Spleen (tissue), 11 donors: ENCODE data around the gene WAPL. TPM values are rescaled to one million over a fixed set of nuclear protein-coding genes. Genes with fewer than 3 reads are reported as not detected.

Experiments
- DNase-seq: peaks from one replicate; pipeline ENCODE4 v3.0.0-alpha.2; 2020
- H3K27ac ChIP-seq, 8 donors: fragments of 200-600 bp; sonication (generic) in 7 of 8; 1 replicate in 4 of 8; 2 replicates in 4 of 8; pipeline versions ENCODE4 v1.5.0 to v1.8.0; 2016 to 2021; ENCODE audit warnings: inconsistent platforms in 4 of 8, mild to moderate bottlenecking in 4 of 8, moderate library complexity in 1 of 8
- H3K27me3 ChIP-seq, 7 donors: fragments of 200-600 bp; sonication (generic) in 6 of 7; replicated peaks in 1 of 7; 1 replicate in 4 of 7; 2 replicates in 3 of 7; pipeline versions ENCODE4 v1.5.0 to v1.8.0; 2016 to 2021; ENCODE audit warnings: inconsistent platforms in 3 of 7, mild to moderate bottlenecking in 1 of 7
- H3K36me3 ChIP-seq, 6 donors: fragments of 200-600 bp; sonication (generic) in 5 of 6; 1 replicate in 4 of 6; 2 replicates in 2 of 6; pipeline versions ENCODE4 v1.5.0 to v1.8.0; 2016 to 2021; ENCODE audit warnings: inconsistent platforms in 2 of 6
- H3K4me1 ChIP-seq, 6 donors: fragments of 200-600 bp; sonication (generic) in 5 of 6; 1 replicate in 3 of 6; 2 replicates in 3 of 6; pipeline versions ENCODE4 v1.5.0 to v1.8.0; 2016 to 2021; ENCODE audit warnings: inconsistent platforms in 3 of 6
- H3K4me3 ChIP-seq, 8 donors: fragments of 200-600 bp; sonication (generic) in 7 of 8; 1 replicate in 4 of 8; 2 replicates in 4 of 8; pipeline versions ENCODE4 v1.5.0 to v1.8.0; 2016 to 2021; ENCODE audit warnings: inconsistent platforms in 4 of 8, mild to moderate bottlenecking in 4 of 8, moderate library complexity in 2 of 8
- H3K9me3 ChIP-seq, 8 donors: fragments of 200-600 bp; sonication (generic) in 7 of 8; 1 replicate in 4 of 8; 2 replicates in 4 of 8; pipeline versions ENCODE4 v1.5.0 to v1.8.0; 2016 to 2021; ENCODE audit warnings: inconsistent platforms in 4 of 8
- POLR2A ChIP-seq, 3 donors: fragments of 450-650 bp; IDR thresholded peaks; one replicate each; pipeline ENCODE4 v1.5.1; 2017; ENCODE audit warnings: antibody characterized with exemption in 3 of 3, mild to moderate bottlenecking in 1 of 3
- POLR2AphosphoS5 ChIP-seq, 3 donors: sonication (generic); formaldehyde crosslinking; IDR thresholded peaks; one replicate each; pipeline ENCODE4 v1.5.1; 2017; ENCODE audit warnings: antibody characterized with exemption in 3 of 3
- WGBS, 5 donors: extraction: QIAGEN DNeasy Blood & Tissue Kit in 3 of 5; methylation state at CpG; one replicate each; pipeline versions ENCODE4 v1.1.5 to v1.1.7; 2013 to 2018; 5-methylcytosine and 5-hydroxymethylcytosine counted together
- intact Hi-C: fragments of 100-400 bp; cut with DNase I; formaldehyde crosslinking; loops from one replicate; pipeline ENCODE4 v1.15.0; 2023; ENCODE audit warnings: low total_unique reads
- polyA plus RNA-seq, 3 donors: library from polyadenylated mRNA; stranded (reverse); fragments of 200-250 nt; gene quantifications; one replicate each; pipeline ENCODE4 v1.2.1, GENCODE V29; 2013
- total RNA-seq, 7 donors: library from RNA; depleted of rRNA in 3 of 7; stranded (reverse); fragments of >200 nt in 3 of 7; fragmentation: NEBNext Ultra II Directional in 4 of 7; extraction: Animal tissue kit (Norgen Biotek cat#: 25700) in 4 of 7; gene quantifications; one replicate each; pipeline versions ENCODE4 v1.1.0 to v1.2.1, GENCODE V29; 2016 to 2021
- TF ChIP-seq, protein P1 (sequence below), 11 experiments: fragments of 200-600 bp in 7 of 11; fragments of 450-650 bp in 4 of 11; sonication (generic) in 4 of 11; IDR thresholded peaks in 8 of 11; conservative IDR thresholded peaks in 3 of 11; 1 replicate in 7 of 11; 2 replicates in 4 of 11; pipeline versions ENCODE4 v1.4.0 to v1.8.0; 2016 to 2021; ENCODE audit warnings: antibody characterized with exemption in 11 of 11, inconsistent platforms in 4 of 11, mild to moderate bottlenecking in 1 of 11
- donor health status: healthy with polysubstance abuse.
- donor health status: DM: no; HTN: no; CAD: no; lungs with moderate emphysema.
- donor health status: DM: no; HTN: no; CAD: no.
- donor health status: Bipolar disorder and iron deficiency.
- donor health status: healthy.
- donor health status: DM: no; HTN: no; CAD: no.
- donor health status: DM: yes; HTN: yes; CAD: no.

The WAPL gene
- total and polyA plus RNA-seq, 10 donors, result 13.6 to 59.1 (median 43.0) TPM

DNA sequence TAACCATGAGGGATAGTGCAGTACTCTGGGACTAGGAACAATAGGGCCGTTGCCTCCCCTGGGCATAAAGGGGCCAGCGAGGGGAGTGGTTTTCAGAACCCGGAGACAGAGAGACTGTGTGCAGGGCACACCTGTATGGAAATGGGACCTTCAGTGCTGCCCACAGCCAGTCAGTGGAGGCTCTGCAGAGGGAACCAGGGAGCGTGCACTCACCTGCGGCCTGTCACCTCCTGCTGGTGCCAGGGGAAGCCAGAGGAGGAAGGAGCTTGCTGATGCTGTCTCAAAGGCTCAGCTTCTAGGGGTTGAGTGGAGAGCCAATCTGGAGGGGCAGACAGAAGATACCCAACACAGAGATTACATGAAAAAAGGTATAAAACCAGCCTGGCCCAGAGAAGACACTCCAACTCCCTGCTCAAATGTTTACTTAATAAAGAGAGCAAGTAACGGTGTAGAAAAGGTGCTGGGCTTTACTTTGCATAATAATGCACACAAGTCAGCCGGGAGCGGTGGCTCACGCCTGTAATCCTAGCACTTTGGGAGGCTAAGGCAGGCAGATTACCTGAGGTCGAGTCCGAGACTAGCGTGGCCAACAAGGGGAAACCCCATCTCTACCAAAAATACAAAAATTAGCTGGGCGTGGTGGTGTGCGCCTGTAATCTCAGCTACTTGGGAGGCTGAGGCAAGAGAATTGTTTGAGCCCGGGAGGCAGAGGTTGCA lies 35.5 kb upstream of the WAPL start:
- Histone ChIP-seq H3K4me1 (no peaks in the 10 kb centered on the region), H3K27me3 (peaks cover 0 to 9% (median 0%) of the 10 kb centered on the region in 7 donors)
- 86 to 91% (median 87%) methylated on average over 15 of the region's 15 CpGs for WGBS, 5 donors

DNA sequence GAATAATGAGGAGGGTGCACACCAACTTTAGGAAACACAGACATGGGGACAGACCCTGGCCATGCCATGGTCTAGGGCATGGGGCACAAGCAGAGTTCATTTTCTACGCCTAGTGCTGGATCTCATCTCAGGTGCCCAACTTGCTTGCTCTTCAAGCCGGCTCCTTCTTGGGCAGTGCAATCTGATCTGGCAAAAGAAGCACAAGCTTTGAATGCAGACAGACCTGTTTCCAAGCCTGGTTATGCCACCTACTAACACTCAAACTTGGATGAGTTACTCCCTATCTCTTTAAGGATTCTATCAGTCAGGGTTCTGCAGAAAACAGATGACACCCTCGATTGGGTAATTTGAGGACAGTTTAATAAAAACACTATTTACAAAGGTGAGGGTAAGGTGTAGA lies 34.9 kb upstream of the WAPL start:
- Histone ChIP-seq H3K27ac (no peak overlapping the region), H3K36me3 (no peaks in the 10 kb centered on the region), H3K9me3 (no peaks in the 10 kb centered on the region), H3K4me1 (no peaks in the 10 kb centered on the region), H3K27me3 (peaks cover 0 to 9% (median 0%) of the 10 kb centered on the region in 7 donors), H3K4me3 (no peak overlapping the region)
- TF ChIP-seq POLR2AphosphoS5 (IDR thresholded peaks at IDR 0.05), result no peak
- no peak for TF ChIP-seq POLR2A (IDR thresholded peaks at IDR 0.05)
- TF ChIP-seq, protein P1, sequence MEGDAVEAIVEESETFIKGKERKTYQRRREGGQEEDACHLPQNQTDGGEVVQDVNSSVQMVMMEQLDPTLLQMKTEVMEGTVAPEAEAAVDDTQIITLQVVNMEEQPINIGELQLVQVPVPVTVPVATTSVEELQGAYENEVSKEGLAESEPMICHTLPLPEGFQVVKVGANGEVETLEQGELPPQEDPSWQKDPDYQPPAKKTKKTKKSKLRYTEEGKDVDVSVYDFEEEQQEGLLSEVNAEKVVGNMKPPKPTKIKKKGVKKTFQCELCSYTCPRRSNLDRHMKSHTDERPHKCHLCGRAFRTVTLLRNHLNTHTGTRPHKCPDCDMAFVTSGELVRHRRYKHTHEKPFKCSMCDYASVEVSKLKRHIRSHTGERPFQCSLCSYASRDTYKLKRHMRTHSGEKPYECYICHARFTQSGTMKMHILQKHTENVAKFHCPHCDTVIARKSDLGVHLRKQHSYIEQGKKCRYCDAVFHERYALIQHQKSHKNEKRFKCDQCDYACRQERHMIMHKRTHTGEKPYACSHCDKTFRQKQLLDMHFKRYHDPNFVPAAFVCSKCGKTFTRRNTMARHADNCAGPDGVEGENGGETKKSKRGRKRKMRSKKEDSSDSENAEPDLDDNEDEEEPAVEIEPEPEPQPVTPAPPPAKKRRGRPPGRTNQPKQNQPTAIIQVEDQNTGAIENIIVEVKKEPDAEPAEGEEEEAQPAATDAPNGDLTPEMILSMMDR (IDR thresholded peaks at IDR 0.05 in 8 of 11, conservative IDR thresholded peaks at IDR 0.05 in 3 of 11), result no peak
- no peak for DNase-seq
- intact Hi-C loops, result no loop called here
- 79 to 89% (median 82%) methylated on average over 3 of the region's 3 CpGs for WGBS, 5 donors

More for the DNA sequence above, 35.5 kb upstream of the WAPL start:
- no peaks in the 10 kb centered on the region for H3K36me3 ChIP-seq
- no peak overlapping the region for H3K27ac ChIP-seq
- intact Hi-C loops, result no loop called here
- no peak overlapping the region for H3K4me3 ChIP-seq
- H3K9me3 ChIP-seq, result no peaks in the 10 kb centered on the region
- no peak for DNase-seq
- no peak for TF ChIP-seq POLR2A (IDR thresholded peaks at IDR 0.05)
- TF ChIP-seq, protein P1 (IDR thresholded peaks at IDR 0.05 in 8 of 11, conservative IDR thresholded peaks at IDR 0.05 in 3 of 11), result no peak
- TF ChIP-seq POLR2AphosphoS5 (IDR thresholded peaks at IDR 0.05), result no peak

DNA sequence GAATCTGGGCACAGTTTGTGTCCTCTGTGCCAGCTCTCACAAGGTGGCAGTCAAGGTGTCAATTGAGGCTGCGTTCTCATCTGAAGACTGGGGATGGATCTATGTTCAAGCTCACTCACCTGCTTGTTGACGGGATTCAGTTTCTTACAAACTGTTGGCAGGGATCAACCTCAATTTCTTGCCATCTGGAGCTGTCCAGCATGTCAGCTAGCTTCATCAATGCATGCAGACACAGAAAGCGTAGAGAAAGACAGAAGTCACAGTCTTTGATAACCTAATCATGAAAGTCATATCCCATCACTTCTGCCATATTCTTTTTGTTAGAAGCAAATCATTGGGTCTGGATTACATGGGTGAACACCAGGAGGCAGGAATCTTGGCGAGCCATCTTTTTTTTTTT lies 32.0 kb upstream of the WAPL start:
- 85 to 92% (median 86%) methylated on average over 4 of the region's 4 CpGs for WGBS, 5 donors
- H3K27me3 ChIP-seq, result peaks cover 0 to 9% (median 0%) of the 10 kb centered on the region in 7 donors
- H3K4me3 ChIP-seq, result no peak overlapping the region
- H3K27ac ChIP-seq, result no peak overlapping the region
- no peaks in the 10 kb centered on the region for H3K36me3 ChIP-seq
- peaks cover 0 to 2% (median 0%) of the 10 kb centered on the region in 8 donors for H3K9me3 ChIP-seq
- DNase-seq, result no peak
- H3K4me1 ChIP-seq, result no peaks in the 10 kb centered on the region
- intact Hi-C loops, result no loop called here
- TF ChIP-seq POLR2AphosphoS5 (IDR thresholded peaks at IDR 0.05), result no peak
- TF ChIP-seq, protein P1 (IDR thresholded peaks at IDR 0.05 in 8 of 11, conservative IDR thresholded peaks at IDR 0.05 in 3 of 11), result no peak
- no peak for TF ChIP-seq POLR2A (IDR thresholded peaks at IDR 0.05)

DNA sequence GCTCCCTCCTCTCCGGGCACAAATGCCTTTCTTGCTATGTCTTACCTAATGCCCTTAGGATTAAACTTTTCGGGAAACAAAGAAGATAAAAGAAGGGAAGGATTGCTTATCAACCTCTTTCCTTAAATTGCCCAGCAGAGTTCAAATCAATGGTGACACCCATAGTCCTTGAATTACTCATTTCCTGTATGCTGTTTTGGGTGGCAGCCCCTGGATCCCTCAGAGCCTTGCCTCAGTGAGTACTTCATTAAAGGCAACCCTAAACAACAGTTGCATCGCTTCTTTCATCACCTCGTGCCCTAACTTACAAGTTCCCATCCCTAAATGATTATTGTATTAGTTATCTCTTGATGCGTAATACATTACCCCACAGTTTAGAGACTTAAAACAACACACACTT lies 31.6 kb upstream of the WAPL start:
- H3K27ac ChIP-seq, result no peak overlapping the region
- intact Hi-C loops, result no loop called here
- TF ChIP-seq POLR2A (IDR thresholded peaks at IDR 0.05) (no peak), POLR2AphosphoS5 (IDR thresholded peaks at IDR 0.05) (no peak)
- TF ChIP-seq, protein P1 (IDR thresholded peaks at IDR 0.05 in 8 of 11, conservative IDR thresholded peaks at IDR 0.05 in 3 of 11), result no peak
- 63 to 68% (median 68%) methylated on average over 5 of the region's 5 CpGs for WGBS, 5 donors
- DNase-seq, result no peak
- peaks cover 0 to 9% (median 0%) of the 10 kb centered on the region in 7 donors for H3K27me3 ChIP-seq
- H3K36me3 ChIP-seq, result no peaks in the 10 kb centered on the region
- H3K4me3 ChIP-seq, result no peak overlapping the region
- H3K4me1 ChIP-seq, result no peaks in the 10 kb centered on the region
- peaks cover 0 to 6% (median 0%) of the 10 kb centered on the region in 8 donors for H3K9me3 ChIP-seq
